Limb (tissue), 2 donors: ENCODE measurements around the gene GTPBP4.

ENCODE experiments used
- DNase-seq, 2 donors: peaks; one replicate each; pipeline ENCODE4 v3.0.0-alpha.2; 2016; ENCODE audit errors: extremely low spot score in 2 of 2

The GTPBP4 gene

DNA sequence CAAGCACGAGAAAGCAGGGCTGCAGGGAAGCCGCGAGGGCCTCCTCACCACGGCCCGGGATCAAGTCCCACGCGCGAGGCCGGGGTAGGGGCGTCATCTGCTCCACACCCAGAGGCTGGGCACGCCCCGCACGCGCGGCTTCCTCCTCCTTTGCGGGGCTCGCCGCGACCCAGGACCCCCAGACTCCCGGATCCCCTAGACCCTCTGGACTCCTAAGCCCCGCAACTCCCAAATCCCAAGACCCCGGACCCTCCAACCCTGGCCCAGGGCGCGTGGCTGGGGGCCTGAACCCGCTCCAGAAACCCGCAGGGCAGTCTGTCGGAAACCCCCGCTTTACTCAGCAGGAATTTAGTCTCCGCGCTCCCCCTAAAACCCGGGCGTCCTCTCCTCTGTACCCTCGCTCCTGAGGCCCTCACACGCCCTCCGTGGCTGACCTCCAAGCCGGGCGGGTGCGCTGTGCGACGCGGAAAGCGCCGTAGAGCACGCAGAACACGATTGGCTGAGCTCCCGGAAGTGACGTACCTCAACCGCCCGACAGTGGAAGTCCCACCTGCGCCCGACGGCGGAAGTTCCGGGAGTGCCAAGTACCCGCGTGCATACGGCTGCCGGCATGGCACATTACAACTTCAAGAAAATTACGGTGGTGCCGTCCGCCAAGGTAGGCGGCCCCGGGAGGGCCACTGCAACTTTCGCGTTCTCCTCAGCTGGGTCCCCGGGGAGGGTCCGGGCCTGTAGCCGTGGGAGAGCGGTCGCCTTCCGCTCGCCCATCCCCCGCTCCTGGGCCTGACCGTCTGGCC lies at the start of gene GTPBP4:
Gene GTPBP4 (plus strand): TSS at position 565 of the 797 bp plus-strand sequence. CDS start 46 bp downstream, at position 611.
- DNase-seq = peak; percentile 98

DNA sequence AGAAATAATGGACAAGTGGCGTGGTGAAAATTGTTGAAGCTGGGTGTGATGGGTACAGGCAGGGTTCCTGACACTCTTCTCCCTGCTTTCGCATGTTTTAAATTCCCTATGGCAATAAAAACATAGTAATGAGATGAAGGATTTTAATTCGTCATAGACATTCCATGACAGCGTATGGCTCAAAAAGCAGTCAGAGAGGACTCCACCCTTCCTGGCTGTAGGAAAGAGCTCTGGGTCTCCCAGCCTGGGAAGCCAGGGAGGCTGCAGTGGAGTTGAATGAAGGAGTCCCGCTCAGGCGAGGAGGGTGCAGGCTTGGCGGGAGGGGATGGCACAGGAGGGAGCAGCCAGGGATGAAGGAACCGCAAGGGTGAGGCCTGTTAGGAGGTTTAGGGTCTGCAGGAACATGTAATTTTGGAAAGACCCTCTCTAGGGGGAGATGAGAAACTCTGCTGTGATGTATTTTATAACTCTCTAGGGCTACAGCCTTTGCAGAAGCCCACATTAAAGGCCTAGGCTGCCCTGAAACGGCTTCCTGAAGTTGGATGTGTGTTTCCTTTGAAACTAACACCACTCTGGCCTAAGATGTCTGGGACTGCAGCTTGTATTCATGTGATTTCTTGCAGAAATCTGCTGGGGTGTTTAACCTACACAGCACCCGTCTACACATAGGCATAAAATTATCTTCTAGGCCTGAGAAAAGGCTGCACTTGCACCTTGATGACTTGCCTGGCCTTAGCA lies 49.1 kb upstream of the GTPBP4 start:
- DNase-seq = no peak

GRCh38 chr10:943334-944033 lies 44.8 kb upstream of the GTPBP4 start:
- DNase-seq = no peak

DNA sequence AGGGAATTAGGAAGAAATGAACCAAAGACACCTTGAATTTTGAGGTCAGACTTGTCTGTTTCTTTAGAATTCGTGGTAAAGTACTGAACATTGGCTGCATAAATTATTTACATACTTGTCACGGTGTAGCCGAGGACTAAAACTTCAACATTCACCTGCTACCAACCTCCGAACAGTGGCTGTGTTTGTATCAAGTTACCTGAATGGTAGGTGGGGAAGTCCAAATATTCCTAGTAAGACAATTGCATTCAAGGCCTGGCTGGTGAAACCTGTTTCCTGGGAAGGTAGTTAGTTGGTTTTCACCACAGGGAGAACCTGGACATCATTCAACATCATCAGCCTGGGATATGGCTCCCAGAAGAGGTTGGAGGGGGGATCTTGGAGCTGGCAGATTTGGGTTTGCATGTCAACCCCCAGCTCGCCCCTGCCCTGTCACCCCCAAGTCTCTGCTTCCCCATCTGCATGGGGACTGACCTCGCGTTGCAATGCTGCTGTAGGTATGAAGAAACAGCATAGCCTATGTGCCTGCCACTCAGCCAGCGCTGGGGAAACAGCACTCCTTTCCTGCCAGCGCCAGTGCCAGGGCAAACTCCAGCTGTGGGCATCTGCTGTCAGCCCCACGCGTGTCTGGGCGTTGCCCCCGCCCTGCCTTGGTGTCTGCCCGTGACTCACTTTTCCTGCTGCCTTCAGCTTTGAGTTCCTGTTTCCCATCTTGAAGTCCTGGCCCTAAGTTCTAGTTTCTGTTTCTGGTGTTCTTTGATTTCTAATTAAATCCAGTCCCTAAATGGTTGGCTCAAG lies 44.0 kb upstream of the GTPBP4 start:
- no peak for DNase-seq

DNA sequence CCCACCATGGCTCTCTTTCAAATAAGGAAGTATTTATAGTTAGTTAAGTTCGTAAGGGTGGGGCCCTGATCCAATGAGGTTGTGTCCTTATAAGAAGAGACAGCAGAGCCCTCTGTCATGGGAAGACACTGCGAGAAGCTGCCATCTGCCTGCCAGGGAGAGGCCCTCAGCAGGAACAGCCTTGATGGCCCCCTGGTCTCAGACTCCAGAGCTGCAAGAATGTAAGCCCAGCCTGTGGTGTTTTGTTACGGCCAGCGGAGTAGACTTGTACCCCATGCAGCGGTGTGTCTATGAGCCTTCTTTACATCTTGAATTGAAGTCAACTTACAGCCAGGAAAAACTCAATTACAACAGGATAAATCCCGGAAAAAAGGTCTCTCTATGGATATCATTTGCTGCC lies 42.5 kb upstream of the GTPBP4 start:
- DNase-seq = no peak

DNA sequence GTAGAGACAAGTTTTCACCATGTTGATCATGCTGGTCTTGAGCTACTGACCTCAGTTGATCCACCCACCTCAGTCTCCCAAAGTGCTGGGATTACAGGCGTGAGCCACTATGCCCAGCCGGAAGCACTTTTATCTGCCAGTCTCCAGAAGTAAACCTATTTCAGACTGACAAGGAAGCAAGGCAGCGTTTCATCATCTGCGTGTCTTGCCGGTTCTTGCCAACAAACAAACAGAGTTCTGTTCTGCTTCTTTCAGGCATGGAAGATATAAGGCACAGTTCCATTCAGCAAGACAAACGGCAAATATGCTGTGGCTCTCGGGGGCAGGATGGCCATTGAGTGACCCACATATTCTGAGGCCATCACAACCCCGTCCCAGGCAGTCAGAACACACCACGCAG lies 41.2 kb upstream of the GTPBP4 start:
- DNase-seq = no peak

- no peak for DNase-seq
These were observed 40.4 kb upstream of the GTPBP4 start for GRCh38 chr10:947881-948280.

DNA sequence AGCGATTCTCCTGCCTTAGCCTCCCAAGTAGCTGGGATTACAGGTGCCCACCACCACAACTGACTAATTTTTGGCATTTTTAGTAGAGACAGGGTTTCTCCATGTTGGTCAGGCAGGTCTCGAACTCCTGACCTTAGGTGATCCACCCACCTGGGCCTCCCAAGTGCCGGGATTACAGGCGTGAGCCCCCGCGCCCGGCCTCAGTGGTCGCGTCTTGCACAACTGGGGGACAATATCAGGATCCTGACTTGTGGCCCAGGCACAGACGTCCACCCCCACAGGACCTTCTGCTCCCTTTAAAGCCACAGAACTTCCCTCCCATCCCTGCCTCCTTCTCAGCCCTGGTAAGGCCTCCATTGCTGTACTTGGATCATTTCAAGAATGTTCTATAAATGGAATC lies 39.9 kb upstream of the GTPBP4 start:
- no peak for DNase-seq

DNA sequence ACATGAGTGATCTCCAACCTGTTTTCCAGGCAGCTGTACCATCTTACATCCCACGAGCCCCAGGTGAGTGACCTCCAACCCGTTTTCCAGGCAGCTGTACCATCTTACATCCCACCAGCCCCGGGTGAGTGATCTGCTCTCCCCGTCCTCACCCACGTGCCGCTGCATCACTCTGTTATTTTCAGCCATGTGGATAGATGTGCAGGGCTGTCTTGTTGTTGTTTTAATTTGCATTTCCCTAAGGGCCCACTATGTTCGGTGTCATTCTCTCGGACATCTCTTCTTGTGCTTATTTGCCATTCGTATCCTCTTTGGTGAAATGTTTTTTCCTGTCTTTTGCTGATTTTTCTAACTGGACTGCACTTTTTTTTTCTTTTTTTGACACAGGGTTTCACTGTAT lies 38.8 kb upstream of the GTPBP4 start:
- no peak for DNase-seq

GRCh38 chr10:953836-954235 lies 34.4 kb upstream of the GTPBP4 start:
- no peak for DNase-seq

- no peak for DNase-seq
These were observed 33.8 kb upstream of the GTPBP4 start for GRCh38 chr10:954396-954795.

GRCh38 chr10:955127-955819 lies 33.0 kb upstream of the GTPBP4 start:
- no peak for DNase-seq

GRCh38 chr10:955820-956217 lies 32.4 kb upstream of the GTPBP4 start:
- DNase-seq = no peak

DNA sequence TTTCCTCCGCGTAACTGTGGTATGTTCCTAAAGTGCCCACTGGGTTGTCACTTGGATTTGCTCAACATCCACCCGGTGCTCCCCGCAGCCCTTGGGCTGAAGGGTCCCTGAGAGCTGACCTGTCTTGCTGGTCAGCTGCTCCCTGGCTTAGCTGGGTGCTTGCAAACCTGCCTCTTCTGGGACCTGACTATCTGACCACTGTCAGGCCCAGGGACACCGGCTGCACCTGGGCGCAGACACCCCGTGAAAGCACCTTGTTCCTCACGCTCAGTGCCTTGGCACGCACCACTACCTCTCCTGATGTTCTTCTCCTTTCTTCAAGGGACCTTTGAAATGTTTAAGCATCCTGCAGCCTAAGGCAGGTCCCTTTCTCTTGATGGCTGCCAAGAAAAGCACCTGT lies 30.1 kb upstream of the GTPBP4 start:
- no peak for DNase-seq

DNA sequence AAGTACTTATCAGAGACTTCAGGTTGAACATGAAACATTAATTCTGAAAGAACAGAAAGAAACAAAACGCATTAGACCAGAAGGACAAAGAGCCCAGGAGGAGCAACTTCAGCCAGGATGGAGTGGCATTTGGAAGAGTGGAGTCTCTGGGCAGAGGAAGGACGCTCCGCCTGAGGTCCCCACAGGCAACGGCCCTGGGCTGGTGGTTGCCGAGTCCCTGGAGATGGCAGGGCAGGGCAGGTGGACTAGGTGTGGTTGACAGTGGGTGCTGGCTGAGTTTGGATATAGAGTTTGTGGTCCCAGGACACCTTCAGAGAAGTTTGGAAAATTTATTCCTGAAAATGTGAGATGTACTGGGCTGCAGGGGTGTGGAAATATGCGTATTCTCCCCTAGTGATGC lies 29.4 kb upstream of the GTPBP4 start:
- DNase-seq = no peak

DNA sequence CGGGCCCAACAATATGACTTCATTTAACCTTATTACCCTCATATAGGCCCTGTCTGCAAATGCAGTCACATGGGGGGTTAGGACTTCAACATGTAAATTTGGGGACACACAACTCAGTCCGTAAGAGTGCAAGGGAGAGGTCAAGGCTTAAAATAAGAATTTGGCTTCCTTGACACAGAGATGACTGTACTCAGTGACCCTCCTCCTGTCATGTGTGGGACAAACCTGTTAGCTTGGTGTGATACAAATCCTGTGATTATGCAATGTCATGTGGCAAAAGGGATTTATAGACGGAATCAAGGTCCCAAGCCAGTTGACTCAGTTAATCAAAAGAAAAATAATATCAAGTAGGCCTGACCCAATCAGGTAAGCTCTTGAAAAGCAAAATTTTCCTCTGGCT lies 25.9 kb upstream of the GTPBP4 start:
- DNase-seq = no peak

- no peak for DNase-seq
These were observed 25.0 kb upstream of the GTPBP4 start for GRCh38 chr10:963186-963585.

GRCh38 chr10:963655-964054 lies 24.6 kb upstream of the GTPBP4 start:
- DNase-seq = no peak

- DNase-seq = no peak
These were observed 23.8 kb upstream of the GTPBP4 start for GRCh38 chr10:964321-964987.

- DNase-seq = no peak
These were observed 23.2 kb upstream of the GTPBP4 start for GRCh38 chr10:964988-965417.
